DMS153 (cell line): ENCODE results near the gene CNDP2.

Source experiments
- DNase-seq: peaks from one replicate; lab custom pipeline; 2025; lab: John Stamatoyannopoulos, UW

The CNDP2 gene

GRCh38 chr18:74495581-74496507 is at the start of gene CNDP2:
Gene CNDP2 (plus strand): TSS chr18:74496363. CDS start chr18:74499974, 3,611 bp downstream.
- DNase-seq: peak; percentile 95

GRCh38 chr18:74446631-74447403 is 49.3 kb upstream of the CNDP2 start:
- no peak for DNase-seq

- no peak for DNase-seq
These were observed 48.6 kb upstream of the CNDP2 start for GRCh38 chr18:74447404-74448152.

GRCh38 chr18:74450626-74451025 is 45.5 kb upstream of the CNDP2 start:
- no peak for DNase-seq

GRCh38 chr18:74451148-74451547 is 45.0 kb upstream of the CNDP2 start:
- DNase-seq: no peak

- DNase-seq: no peak
These were observed 43.1 kb upstream of the CNDP2 start for GRCh38 chr18:74453016-74453566.

- no peak for DNase-seq
These were observed 42.4 kb upstream of the CNDP2 start for GRCh38 chr18:74453642-74454198.

GRCh38 chr18:74454279-74454751 is 41.8 kb upstream of the CNDP2 start:
- no peak for DNase-seq

- DNase-seq: no peak
These were observed 40.8 kb upstream of the CNDP2 start for GRCh38 chr18:74455386-74455785.

- no peak for DNase-seq
These were observed 40.2 kb upstream of the CNDP2 start for GRCh38 chr18:74456017-74456348.

GRCh38 chr18:74456349-74457042 is 39.7 kb upstream of the CNDP2 start:
- DNase-seq: no peak

- DNase-seq: no peak
These were observed 39.0 kb upstream of the CNDP2 start, which contains the start of gene DIPK1C for GRCh38 chr18:74457043-74457724. Gene DIPK1C (minus strand): TSS chr18:74457308. CDS start chr18:74457259, 49 bp downstream.

GRCh38 chr18:74457725-74458421 is 38.3 kb upstream of the CNDP2 start:
- DNase-seq: no peak

GRCh38 chr18:74459889-74460288 is 36.3 kb upstream of the CNDP2 start:
- DNase-seq: no peak

- no peak for DNase-seq
These were observed 35.3 kb upstream of the CNDP2 start for GRCh38 chr18:74460825-74461224.

- no peak for DNase-seq
These were observed 32.9 kb upstream of the CNDP2 start for GRCh38 chr18:74463254-74463653.

GRCh38 chr18:74463983-74464382 is 32.2 kb upstream of the CNDP2 start:
- no peak for DNase-seq

GRCh38 chr18:74465775-74466174 is 30.4 kb upstream of the CNDP2 start:
- no peak for DNase-seq

GRCh38 chr18:74468547-74469061 is 27.6 kb upstream of the CNDP2 start:
- no peak for DNase-seq
